Endothelial cell of umbilical vein (primary cell): ENCODE measurements around the gene PPARD. TPM values are rescaled to one million over a fixed set of nuclear protein-coding genes. Genes with fewer than 3 reads are reported as not detected.

ENCODE experiments used
- BruUV-seq: library from RNA; stranded (reverse); fragments of 400-500 nt; replicated peaks from 2 replicates; lab custom pipeline; 2021; lab: Mats Ljungman, UMichigan
- CTCF ChIA-PET: fragments of 300-600, 350-600 bp; sonication (Branson Sonifier 250); formaldehyde crosslinking; loops from one replicate; lab custom pipeline; 2021; ENCODE audit warnings: antibody characterized with exemption, inconsistent platforms; lab: Charles Lee
- POLR2A ChIA-PET: fragments of 300-600, 350-600 bp; sonication (Branson Sonifier 250); formaldehyde crosslinking; loops from one replicate; lab custom pipeline; 2021; ENCODE audit warnings: antibody characterized with exemption, inconsistent platforms; lab: Charles Lee
- DNase-seq: peaks from one replicate; pipeline ENCODE4 v3.0.0-alpha.2; 2011; ENCODE audit warnings: low read depth, low spot score
- FAIRE-seq: peaks from 2 replicates; lab custom pipeline; 2011; peaks lifted over from hg19 to GRCh38; lab: Jason Lieb, UNC
- H2AFZ ChIP-seq: 2 replicates; pipeline ENCODE4 v1.6.0; 2012; ENCODE audit warnings: low read depth, low read length, control low read depth, inconsistent platforms
- H3K27ac ChIP-seq: 2 replicates; pipeline ENCODE4 v1.5.1; 2011; ENCODE audit warnings: low read depth, mild to moderate bottlenecking, control low read depth, low read length, moderate library complexity; ENCODE audit not compliant: insufficient read depth
- H3K27me3 ChIP-seq, 2 experiments: 2 replicates each; pipeline versions ENCODE4 v1.6.0 to v1.6.1; 2011; ENCODE audit warnings: low read length in 2 of 2, mixed read lengths in 1 of 2; ENCODE audit not compliant: control insufficient read depth in 2 of 2, insufficient read depth in 2 of 2
- H3K36me3 ChIP-seq, 2 experiments: 2 replicates in 1 of 2; 3 replicates in 1 of 2; pipeline ENCODE4 v1.5.1; 2011; ENCODE audit warnings: low read length in 2 of 2, mild to moderate bottlenecking in 1 of 2, moderate library complexity in 1 of 2; ENCODE audit not compliant: control insufficient read depth in 2 of 2, insufficient read depth in 2 of 2; ENCODE audit errors: extremely low read depth in 1 of 2
- H3K4me1 ChIP-seq: 3 replicates; pipeline ENCODE4 v1.5.1; 2011; ENCODE audit warnings: mild to moderate bottlenecking, low read length; ENCODE audit not compliant: control insufficient read depth, insufficient read depth; ENCODE audit errors: extremely low read depth
- H3K4me2 ChIP-seq: 2 replicates; pipeline ENCODE4 v1.6.1; 2011; ENCODE audit warnings: low read length, control low read depth, mixed read lengths; ENCODE audit not compliant: insufficient read depth
- H3K4me3 ChIP-seq, 3 experiments: fragments of 200-600 bp in 1 of 3; sonication (generic), shearing (Covaris generic) in 1 of 3; replicated peaks in 1 of 3; 2 replicates each; pipeline ENCODE4 v1.5.1; 2011 to 2016; ENCODE audit warnings: control low read depth in 3 of 3, low read length in 3 of 3, mild to moderate bottlenecking in 2 of 3, inconsistent platforms in 1 of 3, low read depth in 1 of 3, moderate library complexity in 1 of 3; ENCODE audit not compliant: insufficient read depth in 1 of 3
- H3K79me2 ChIP-seq: 2 replicates; pipeline ENCODE4 v1.6.0; 2012; ENCODE audit warnings: low read length, inconsistent platforms; ENCODE audit not compliant: control insufficient read depth, insufficient read depth
- H3K9ac ChIP-seq: replicated peaks from 2 replicates; pipeline ENCODE3; 2011; ENCODE audit warnings: low read length, control low read depth; ENCODE audit not compliant: insufficient read depth; ENCODE audit errors: extremely low read depth
- H3K9me1 ChIP-seq: replicated peaks from 3 replicates; pipeline ENCODE4 v1.6.0; 2011; ENCODE audit warnings: mild to moderate bottlenecking, low read length; ENCODE audit not compliant: control insufficient read depth, insufficient read depth; ENCODE audit errors: extremely low read depth
- H3K9me3 ChIP-seq: replicated peaks from 2 replicates; pipeline ENCODE4 v1.5.1; 2012; ENCODE audit warnings: low read length, inconsistent platforms; ENCODE audit not compliant: control insufficient read depth, insufficient read depth
- H4K20me1 ChIP-seq: replicated peaks from 2 replicates; pipeline ENCODE3; 2011; ENCODE audit warnings: mild to moderate bottlenecking, low read length; ENCODE audit not compliant: control insufficient read depth, insufficient read depth; ENCODE audit errors: extremely low read depth
- CTCF ChIP-seq, 2 donors: IDR thresholded peaks; 1 replicate in 1 of 2; 2 replicates in 1 of 2; pipeline ENCODE4 v1.5.1; 2011; ENCODE audit warnings: low read length in 2 of 2, mild to moderate bottlenecking in 2 of 2, moderate library complexity in 2 of 2, control low read depth in 1 of 2, inconsistent platforms in 1 of 2, low read depth in 1 of 2; ENCODE audit not compliant: insufficient read depth in 1 of 2; ENCODE audit errors: extremely low read depth in 1 of 2
- EZH2 ChIP-seq: IDR thresholded peaks from 2 replicates; pipeline ENCODE4 v1.6.1; 2012; ENCODE audit warnings: borderline replicate concordance, low read depth, mild to moderate bottlenecking, moderate library complexity, low read length, inconsistent platforms; ENCODE audit not compliant: severe bottlenecking
- FOS ChIP-seq: IDR thresholded peaks from 2 replicates; pipeline ENCODE4 v1.6.1; 2011; ENCODE audit warnings: mild to moderate bottlenecking, low read length, moderate library complexity, borderline replicate concordance; ENCODE audit not compliant: insufficient read depth
- GATA2 ChIP-seq: IDR thresholded peaks from 2 replicates; pipeline ENCODE4 v1.7.0; 2011; ENCODE audit warnings: low read depth, mild to moderate bottlenecking, moderate library complexity, mixed read lengths, low read length; ENCODE audit not compliant: insufficient read length, insufficient read depth
- JUN ChIP-seq: IDR thresholded peaks from 2 replicates; pipeline ENCODE4 v1.6.1; 2011; ENCODE audit warnings: borderline replicate concordance, low read depth; ENCODE audit not compliant: insufficient read length, insufficient read depth
- MAX ChIP-seq: IDR thresholded peaks from 2 replicates; pipeline ENCODE4 v1.6.1; 2011; ENCODE audit not compliant: insufficient read depth, insufficient read length
- MYC ChIP-seq: IDR thresholded peaks from one replicate; pipeline ENCODE4 v1.6.1; 2011; ENCODE audit warnings: mild to moderate bottlenecking, low read depth, low read length
- POLR2A ChIP-seq: IDR thresholded peaks from 2 replicates; pipeline ENCODE4 v1.6.1; 2012; ENCODE audit warnings: low read depth, mild to moderate bottlenecking, control low read depth, low read length
- POLR2AphosphoS5 ChIP-seq: IDR thresholded peaks from 2 replicates; pipeline ENCODE4 v1.6.1; 2012; ENCODE audit warnings: low read depth, mild to moderate bottlenecking, control low read depth, low read length, moderate library complexity; ENCODE audit not compliant: insufficient read depth
- dilution Hi-C: fragments of 300-500 bp; cut with MboI; formaldehyde crosslinking; loops from one replicate; pipeline ENCODE4 v1.15.0; 2019; ENCODE audit warnings: low sequenced_read_pairs; ENCODE audit not compliant: extremely low pct_ligation_motif_present
- intact Hi-C: fragments of 100-400 bp; cut with micrococcal nuclease; formaldehyde crosslinking; loops from one replicate; pipeline ENCODE4 v1.10.0; 2022
- polyA plus RNA-seq, 4 experiments: library from polyadenylated mRNA; depleted of rRNA in 3 of 4; stranded (reverse) in 3 of 4; unstranded in 1 of 4; fragments of >200 nt; gene quantifications; 2 replicates each; pipeline versions ENCODE4 v1.2.1 to v1.2.3, GENCODE V29; 2011 to 2012; ENCODE audit warnings: missing spikeins in 1 of 4
- total RNA-seq: library from RNA; stranded (reverse); gene quantifications from 2 replicates; pipeline ENCODE4 v1.2.3, GENCODE V29; 2021

Gene PPARD
- total and polyA plus RNA-seq, 2 donors (not counting 3 experiments of a cell fraction or from before 2014, with no cell fraction given): 23.4 to 29.2 TPM

GRCh38 chr6:35297601-35298481, 44.5 kb upstream of the PPARD start, which contains the start of gene DEF6:
Gene DEF6, plus strand, starts transcription at chr6:35297818. Its CDS starts 39 bp downstream, at chr6:35297857.
- no peaks in the 10 kb centered on the region for H4K20me1 ChIP-seq
- H3K27me3 ChIP-seq: no peaks in the 10 kb centered on the region
- intact Hi-C loops (loop anchor here (1.0 to 10.0 kb wide), 7 partner anchors 21 to 437 kb away; partner anchors contain the start of genes ARMC12, PPARD and RPL10A), dilution Hi-C loops (no loop called here)
- TF ChIP-seq POLR2A (no peak), MAX (peak; percentile 7), FOS (no peak), JUN (no peak), POLR2AphosphoS5 (peak; percentile 61), GATA2 (no peak), CTCF (IDR thresholded peaks at IDR 0.05; ENCODE audit: extremely low read depth in 1 of 2, insufficient read depth in 1 of 2, low read depth in 1 of 2, low read length in 2 of 2) (peak; percentile 74 to 82), EZH2 (no peak), MYC (no peak)
- CTCF ChIA-PET: interaction anchor here (1.0 to 3.8 kb wide), 16 partner anchors 9 to 440 kb away, joined by 3 to 67 read pairs (median 5); partner anchors contain the start of genes ARMC12, PPARD and RPL10A
- H3K4me1 ChIP-seq: peaks cover 14% of the 10 kb centered on the region
- H3K4me3 ChIP-seq: no peak within 1 kb of the TSS
- peak; percentile 80 for DNase-seq
- FAIRE-seq: peak; percentile 97
- H3K79me2 ChIP-seq: no peaks in the 10 kb centered on the region
- POLR2A ChIA-PET: no interaction called here
- peak within 1 kb of the TSS; percentile 34 for H3K9ac ChIP-seq
- peak within 1 kb of the TSS; percentile 14 for H3K4me2 ChIP-seq
- peak within 1 kb of the TSS; percentile 83 for H2AFZ ChIP-seq
- H3K9me1 ChIP-seq: no peaks in the 10 kb centered on the region
- H3K36me3 ChIP-seq: peaks cover 5 to 14% of the 10 kb centered on the region in 2 experiments
- H3K27ac ChIP-seq: peak within 1 kb of the TSS; percentile 27
- no peaks in the 10 kb centered on the region for H3K9me3 ChIP-seq
- BruUV-seq: no TSS peak
